ENCODE data around the gene EMC6.
A peak's percentile ranks its signal among the peaks of the same experiment; 100 is the strongest.

The EMC6 gene

DNA sequence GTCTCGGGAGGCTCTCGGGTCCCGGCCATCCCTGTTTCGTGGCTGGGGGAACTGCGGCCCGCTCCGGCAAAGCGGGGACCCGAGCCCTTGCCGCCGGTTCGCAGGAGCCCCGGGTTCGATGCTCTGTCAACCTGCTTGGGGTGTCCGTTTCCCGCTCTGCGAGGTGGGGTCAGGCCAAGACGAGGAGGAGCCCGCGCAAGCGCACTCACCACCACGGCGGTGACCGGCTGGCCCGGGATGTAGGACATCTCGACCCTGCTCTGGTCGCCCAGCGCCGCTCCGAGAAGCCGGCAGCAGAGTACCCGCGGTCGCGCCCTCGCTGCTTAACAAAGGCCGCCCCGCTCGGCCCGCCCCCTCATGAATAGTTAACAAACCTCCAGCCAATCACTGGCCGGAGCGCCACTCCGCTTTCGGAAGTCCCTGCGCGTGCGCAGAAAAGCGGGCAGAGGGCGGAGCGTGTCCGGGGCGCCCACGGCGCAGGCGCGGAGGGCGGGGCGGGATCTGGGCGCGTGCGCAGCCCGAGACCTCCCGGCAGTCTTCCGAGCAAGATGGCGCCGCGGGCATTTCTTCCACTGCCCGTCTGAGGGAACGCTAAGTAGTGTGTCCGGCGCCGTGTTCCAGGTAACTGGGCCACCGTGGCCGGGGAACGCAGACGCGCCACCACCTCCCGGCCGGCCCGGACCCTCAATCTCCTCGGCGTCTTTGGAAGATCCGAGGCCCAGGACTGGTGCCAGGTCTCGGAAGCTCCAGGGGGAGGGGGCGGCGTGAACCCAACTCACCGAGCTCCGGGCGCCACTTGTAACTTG, at the start of gene EMC6, which contains the start of gene TAX1BP3:
TSS of gene EMC6 (plus strand) at position 534 of the 806 bp plus-strand sequence. CDS start 335 bp downstream, outside the sequence.
TSS of gene TAX1BP3 (minus strand) at position 300 of the 806 bp plus-strand sequence. CDS start at position 248, 52 bp downstream.
- peak; percentile 100 for DNase-seq (ENCODE audit: low spot score)

DNA sequence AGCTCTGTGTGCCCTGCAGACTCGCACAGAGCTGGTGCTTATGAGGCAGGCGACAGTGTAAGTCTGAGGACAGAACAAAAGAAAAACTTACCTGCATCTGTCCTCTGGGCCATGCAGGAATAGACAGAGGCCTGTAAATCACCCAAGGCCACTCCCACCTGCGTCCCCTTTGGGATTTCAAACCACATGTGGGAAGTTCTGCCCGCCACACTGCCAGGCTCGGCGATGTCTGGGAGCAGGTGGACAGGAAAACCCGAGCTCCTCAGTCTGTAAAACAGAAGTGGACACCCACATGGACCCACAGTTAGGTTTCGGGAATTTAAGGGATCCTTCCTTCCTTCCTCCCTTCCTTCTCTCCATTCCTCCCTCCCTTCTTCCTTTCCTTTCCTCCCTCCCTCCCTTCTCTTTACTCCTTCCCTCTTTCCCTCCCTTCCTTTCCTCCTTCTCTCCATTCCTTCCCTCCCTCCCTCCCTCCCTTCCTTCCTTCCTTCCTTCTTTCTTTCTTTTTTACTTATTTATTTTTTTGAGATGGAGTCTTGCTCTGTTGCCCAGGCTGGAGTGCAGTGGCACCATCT, 47.4 kb upstream of the EMC6 start:
- DNase-seq (ENCODE audit: low spot score): no peak

DNA sequence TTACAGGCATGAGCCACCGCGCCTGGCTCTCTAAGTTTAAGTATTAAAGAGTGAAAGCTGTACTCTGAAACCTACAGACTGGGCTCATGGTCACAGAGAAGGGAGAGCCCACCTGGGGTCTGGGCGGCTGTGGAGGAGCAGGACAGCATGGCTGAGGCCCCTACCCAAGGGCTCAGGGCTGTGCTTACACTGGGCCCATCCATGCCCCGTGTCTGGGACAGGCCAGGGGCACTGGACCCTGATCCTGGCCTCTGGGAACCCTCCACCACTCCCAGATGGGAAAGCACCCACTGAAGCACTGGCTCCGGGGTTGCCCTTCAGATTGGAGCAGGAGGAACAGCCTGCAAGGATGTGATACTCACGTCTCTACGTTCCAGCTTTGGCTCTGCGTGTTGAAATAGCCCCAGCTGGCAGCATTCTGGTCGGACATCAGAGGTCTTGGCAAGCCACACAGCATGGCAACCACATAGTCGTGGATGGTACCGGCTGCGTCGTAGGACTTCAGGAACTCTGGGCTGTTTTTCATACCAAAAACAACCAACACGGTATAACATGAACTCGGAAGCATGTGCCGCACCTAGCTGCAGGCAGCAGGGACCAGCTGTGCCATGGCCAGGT, 45.5 kb upstream of the EMC6 start:
- no peak for DNase-seq (ENCODE audit: low spot score)

DNA sequence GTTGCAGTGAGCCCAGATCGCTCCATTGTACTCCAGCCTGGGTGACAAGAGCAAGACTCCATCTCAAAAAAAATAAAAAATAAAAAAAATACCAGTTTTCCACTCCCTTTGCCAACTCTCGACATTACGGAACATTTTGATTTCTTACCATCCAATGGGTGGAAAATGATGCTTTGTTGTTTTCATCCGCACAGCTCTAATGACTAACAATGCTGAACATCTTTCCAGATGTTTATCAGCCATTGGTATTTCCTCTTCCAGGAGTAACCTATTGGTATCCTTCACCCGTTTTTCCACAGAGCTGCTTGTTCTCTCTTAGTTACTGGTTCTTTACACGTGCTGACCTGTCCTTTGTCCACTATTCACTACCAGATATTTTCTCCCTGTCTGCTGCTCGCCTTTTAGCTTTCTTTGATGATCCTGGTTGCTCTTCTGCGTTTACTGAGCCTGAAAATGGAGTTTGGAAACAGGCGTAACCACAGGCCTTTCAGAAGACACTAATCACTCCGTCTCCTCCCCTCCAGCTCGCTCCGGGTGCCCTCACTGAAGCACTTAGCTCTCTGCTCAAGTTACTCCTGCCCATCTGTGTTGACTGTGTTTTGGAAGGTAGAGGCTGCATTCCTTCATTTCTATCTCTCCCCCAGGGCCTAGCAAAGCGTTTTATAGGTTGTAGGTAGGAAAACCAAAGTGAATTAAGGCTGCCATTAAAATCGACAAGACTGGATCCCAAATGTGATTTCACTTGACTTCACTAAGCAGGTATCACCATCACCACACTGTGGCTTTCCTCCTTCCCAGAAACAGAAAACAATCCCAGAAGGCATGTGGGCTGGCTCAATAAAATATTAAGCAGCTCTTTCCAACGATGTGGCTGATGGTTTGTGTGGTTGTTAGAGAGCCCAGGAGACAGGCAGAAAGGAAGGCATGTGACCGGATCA, 41.5 kb upstream of the EMC6 start:
- no peak for DNase-seq (ENCODE audit: low spot score)

DNA sequence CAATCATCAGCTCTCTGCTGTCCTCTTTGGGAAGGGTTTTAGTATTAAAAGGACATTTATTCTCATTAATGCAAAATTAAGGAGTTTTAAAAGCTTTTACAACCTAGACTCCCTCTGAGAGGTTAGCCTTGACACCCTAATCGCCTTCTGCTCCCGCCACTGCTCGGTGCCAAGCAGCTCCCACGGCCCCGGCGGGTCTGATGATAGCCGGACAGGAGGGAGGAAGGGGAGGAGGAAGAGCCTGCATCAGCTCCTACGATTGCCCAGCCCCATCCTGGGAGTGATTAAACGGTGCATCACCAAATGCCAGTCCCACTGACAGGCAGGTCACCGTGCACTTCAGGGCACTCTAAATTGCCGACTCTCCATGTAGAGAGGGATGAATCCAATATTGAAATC, 40.8 kb upstream of the EMC6 start:
- DNase-seq (ENCODE audit: low spot score): no peak

DNA sequence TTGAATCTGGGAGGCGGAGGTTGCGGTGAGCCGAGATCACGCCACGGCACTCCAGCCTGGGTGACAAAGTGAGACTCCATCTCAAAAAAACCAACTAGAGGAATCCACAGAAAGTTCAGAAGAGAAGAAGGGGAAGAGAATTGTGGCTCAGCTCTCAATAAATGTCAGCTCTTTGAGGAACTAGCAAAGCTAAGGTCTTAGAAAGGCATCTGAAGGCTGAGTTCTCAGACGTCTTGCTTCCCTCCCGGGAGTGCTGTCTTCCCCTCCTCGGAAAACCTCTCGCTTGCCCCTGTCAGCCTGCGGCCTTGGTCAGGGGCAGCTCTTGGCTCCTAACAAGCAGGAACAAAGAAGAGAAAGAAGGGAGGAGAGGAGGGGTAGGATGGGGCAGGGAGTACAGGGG, 37.8 kb upstream of the EMC6 start:
- DNase-seq (ENCODE audit: low spot score): no peak

DNA sequence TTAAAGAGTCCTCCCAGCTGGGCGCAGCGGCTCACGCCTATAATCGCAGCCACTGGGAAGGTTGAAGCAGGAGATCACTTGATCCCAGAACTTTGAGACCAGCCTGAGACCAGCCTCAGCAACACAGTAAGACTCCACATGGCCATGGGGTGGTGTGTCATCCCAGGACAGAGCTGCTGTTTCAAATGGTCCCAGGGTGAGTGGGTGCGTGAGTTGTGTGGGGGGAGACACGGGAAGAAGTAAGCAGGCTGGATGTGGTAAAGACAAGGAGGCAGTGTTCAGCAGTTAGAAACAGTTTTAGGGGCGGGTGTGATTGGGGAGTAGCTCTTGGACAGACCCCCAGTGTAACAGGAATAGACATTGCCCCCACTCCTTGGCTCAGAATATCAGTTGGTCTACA, 36.3 kb upstream of the EMC6 start:
- no peak for DNase-seq (ENCODE audit: low spot score)

DNA sequence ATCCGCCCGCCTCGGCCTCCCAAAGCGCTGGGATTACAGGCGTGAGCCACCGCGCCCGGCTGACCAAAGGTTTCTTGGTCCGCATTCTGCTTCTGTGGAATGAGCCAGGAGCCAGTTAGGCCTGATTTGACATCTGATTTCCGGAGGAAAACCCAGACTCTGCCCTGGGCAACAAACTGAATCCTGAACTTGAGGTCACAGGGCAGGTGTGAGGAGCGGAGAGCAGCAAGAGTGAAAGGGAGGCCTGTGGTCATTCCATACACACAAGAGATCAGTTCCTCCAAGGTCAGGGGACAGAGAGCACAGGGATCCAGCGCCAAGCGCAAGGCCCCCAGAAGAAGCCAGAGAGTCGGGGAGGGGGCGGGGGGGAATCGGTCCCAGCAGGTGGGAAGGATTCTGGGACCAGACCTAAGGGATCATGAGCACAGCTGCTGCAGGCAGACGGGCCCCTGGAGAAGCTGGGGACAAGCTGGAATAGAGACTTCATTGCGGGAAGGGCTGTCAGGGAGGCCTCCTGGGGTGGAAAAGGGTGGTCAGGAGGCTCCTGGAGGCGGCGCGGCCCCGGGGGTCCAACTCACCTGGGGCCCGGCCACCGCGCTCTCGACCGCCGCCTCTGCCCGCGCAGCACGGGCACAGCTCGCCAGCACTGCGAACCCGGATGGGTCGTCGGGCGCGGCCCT, 33.0 kb upstream of the EMC6 start:
- no peak for DNase-seq (ENCODE audit: low spot score)

DNA sequence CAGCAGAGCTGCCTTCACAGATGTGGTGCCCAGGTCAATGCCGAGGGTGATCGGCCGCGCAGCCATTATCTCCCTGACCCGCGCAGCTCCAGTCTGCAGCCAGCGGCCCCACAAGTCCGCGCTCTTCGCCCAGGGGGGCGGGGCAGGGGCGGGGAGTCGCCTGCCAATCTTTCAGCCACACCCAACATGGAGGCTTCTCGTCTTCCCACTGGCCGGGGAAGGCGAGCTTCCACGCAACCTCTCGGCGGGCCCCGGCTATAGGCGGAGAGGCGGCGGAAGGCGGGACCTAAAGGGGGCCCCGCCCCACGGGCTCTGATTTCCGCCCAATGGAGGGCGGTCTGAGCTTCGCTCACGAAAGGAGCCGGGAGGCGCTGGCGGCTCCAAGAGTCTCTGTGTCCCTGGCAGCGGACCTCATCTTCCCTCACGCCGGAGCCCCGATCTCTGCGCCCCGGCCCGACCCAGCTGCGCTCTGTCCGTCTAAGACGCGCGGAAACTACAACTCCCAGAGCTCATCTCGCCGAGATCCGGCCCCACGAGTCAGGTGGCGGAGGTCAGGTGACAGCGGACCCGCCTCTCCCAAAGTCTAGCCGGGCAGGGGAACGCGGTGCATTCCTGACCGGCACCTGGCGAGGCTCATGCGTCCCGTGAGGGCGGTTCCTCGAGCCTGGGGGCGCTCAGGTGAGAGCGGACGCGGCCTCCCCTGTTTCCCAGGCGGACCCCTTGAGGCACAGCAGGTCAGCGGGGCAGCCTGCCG, 32.3 kb upstream of the EMC6 start, which contains the start of the genes CTNS and SHPK:
TSS of gene CTNS (plus strand) at position 607 of the 754 bp plus-strand sequence. CDS start 3,447 bp downstream, outside the sequence.
TSS of gene SHPK (minus strand) at position 97 of the 754 bp plus-strand sequence. CDS start at position 66, 31 bp downstream.
- peak; percentile 99 for DNase-seq (ENCODE audit: low spot score)

DNA sequence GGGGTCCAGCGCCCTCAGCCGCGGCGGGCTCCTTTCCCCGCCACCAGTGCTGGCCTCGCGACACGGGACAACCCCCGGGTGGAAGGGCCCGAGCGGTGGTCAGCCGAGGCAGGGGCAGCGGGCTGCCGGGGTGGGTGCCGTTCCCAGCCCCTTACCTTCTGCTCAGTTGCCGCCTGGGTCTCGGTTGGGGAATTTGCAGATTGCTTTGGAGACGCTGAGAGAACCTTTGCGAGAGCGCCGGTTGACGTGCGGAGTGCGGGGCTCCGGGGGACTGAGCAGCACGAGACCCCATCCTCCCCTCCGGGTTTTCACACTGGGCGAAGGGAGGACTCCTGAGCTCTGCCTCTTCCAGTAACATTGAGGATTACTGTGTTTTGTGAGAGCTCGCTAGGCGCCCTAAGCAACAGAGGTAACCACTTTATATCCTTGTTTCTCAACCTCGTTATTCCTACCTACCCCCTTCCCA, 31.7 kb upstream of the EMC6 start:
- peak; percentile 33 for DNase-seq (ENCODE audit: low spot score)

DNA sequence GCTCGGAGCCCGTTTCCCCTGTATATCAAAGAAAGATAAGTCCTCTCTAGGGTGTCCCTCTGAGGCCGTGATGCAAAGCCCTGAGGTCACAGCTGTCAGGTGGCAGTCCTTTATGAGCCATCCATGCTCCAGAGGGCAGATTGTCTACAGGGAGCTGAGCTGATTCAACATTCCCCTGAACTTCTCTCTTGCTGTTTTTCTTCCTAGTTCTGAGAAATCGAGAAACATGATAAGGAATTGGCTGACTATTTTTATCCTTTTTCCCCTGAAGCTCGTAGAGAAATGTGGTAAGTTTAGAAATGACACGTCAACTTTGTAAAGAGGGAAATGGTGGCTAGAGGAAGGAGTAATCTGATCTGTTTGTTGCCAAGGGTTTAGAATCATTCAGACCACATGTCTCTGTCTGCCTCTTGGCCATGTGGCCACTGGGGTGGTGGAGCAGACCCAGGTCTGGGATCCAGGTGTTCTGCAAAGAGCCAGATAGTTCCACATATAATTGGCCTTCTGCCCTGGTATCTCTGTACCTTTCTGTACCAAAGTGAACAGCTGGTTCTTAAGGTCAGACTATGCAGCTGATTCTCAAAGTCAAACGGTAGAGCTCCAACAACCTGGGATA, 28.5 kb upstream of the EMC6 start:
- DNase-seq (ENCODE audit: low spot score): peak; percentile 29

DNA sequence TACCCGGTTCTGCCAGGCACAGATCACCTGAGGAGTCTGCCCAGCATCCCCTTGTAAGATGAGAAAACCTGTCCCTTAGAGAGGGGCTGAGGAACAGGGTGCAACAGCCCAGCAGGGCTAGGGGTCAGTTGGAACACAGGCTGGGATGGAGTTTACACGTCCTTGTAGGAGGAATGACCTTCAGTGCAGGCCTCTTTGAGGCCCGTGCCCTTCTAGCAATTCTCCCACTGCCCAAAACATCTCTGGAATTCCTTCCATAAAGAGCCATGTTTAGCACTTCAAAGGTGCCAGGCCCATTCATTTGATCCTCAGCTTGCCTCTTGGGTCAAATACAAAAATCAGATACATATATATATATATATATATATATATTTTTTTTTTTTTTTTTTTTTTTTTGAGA, 27.6 kb upstream of the EMC6 start:
- no peak for DNase-seq (ENCODE audit: low spot score)

DNA sequence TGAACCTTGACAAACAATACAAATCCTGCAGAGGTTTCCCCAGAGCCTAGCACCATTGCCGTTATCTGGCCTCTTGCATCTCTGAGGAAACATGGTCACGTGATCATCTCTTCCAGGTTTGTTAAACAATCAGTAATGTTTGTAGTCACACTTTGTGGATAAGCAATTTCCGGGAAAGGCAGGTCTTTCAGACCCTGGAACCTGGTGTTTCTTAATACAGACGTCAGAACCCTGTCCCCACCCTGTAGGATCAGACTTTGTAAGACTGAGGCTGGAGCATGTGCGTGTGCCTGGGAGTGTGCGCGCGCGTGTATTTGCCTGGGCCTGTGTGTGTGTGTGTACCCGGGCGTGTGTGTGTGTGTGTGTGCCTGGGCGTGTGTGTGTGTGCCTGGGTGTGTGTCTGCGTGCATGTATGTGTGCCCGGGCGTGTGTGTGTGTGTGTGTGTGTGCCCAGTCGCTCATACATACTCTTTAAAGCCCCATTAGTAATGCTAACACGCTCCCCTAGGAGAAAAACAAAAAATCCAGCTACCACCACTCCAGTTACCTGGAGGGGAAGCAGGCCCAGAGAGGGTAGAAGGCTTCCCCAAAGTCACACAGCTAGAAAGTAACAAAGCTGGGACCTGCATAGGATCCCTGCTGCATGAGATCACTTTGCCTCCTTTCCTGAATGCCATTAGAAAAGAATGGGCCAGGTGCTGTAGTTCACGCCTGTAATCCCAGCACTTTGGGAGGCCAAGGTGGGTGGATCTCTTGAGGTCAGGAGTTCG, 26.7 kb upstream of the EMC6 start:
- no peak for DNase-seq (ENCODE audit: low spot score)

DNA sequence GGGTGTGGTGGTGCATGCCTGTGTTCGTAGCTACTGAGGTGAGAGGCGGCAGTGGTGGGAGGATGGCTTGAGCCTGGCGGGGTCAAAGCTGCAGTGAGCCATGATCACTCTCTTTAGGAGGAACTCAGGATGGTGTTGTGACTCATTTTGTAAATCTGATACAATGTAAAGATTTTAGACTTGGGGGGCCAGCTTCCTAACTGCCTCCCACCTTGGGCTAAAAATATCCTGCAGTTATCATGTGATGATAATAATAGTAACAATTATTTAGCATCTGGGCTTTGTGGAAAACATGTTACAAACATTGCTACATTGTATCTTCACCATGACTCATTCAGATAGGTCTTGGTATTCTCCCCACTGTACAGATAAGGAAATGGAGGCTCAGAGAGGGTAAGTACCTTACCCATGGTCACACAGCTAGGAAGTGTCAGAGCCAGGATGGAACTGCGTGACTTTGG, 24.7 kb upstream of the EMC6 start:
- no peak for DNase-seq (ENCODE audit: low spot score)

DNA sequence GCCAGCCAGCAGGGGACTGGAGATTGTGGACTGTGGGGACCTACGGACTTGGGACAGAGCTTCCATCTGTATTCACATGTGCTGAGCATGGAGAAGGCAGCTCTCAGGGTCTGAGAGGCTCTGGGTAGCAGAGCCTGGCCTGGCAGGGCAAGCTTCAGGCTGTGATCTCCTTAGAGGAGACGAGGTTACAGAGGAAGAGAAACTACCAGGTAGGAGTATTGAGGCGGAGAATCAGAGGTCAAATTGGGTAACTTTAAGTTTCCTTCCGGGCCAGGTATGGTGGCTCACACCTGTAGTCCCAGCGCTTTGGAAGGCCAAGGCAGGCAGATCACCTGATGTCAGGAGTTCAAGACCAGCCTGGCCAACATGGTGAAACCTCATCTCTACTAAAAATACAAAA, 23.3 kb upstream of the EMC6 start:
- no peak for DNase-seq (ENCODE audit: low spot score)

DNA sequence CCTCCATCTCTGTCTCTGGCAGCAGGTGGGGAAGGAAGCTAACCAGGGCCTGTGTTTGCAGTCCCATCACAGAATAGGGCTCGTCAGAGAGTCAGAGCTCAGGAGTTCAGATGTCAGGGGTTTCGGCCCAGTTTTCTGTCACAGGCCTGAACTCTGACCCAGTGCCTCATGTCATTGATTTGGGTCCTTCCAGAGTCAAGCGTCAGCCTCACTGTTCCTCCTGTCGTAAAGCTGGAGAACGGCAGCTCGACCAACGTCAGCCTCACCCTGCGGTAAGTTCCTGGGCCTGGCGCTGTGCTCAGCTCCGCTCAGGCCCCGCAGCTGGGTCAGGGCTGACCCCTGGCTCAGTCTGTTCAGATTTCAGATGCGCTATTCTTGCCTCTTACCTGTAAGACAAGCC, 21.4 kb upstream of the EMC6 start:
- no peak for DNase-seq (ENCODE audit: low spot score)

DNA sequence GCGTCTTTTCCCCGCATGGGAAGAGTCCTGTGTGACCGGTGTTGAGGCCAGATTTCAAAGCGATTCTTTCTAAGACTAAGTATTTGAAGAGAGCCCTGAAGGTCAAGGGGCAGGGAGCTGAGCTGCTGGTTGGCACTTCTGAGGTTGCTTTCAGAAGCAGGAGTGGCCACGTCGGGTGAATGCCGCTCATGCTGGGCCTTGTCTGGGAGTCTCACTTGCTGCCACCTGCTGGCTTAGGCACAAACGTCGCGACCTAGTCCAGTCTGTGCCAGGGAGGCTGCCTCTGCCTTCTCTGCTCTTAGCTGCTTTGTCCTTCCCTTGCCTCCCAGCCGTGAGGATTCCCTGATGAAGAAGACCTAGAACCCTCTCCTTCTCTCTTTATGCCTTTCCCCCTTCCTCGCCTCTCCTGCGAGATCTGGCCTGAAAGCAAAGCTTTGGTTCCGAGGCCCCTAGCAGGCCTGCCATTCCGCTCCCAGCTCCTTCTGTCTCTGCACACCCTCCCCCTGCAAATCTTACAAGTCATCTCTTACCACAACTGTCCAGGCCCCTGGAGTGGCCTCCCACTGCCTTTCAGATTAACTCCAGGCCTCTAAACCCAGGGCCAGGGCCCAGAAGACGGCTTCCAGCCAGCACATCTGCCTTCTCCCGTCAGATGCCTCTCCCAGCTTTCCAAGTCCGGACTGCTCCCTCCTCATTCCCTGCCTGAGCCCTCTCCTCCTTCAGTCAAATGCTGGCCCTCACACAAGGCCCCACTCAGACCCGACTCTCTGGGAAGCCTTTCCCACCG, 20.6 kb upstream of the EMC6 start:
- peak; percentile 70 for DNase-seq (ENCODE audit: low spot score)

DNA sequence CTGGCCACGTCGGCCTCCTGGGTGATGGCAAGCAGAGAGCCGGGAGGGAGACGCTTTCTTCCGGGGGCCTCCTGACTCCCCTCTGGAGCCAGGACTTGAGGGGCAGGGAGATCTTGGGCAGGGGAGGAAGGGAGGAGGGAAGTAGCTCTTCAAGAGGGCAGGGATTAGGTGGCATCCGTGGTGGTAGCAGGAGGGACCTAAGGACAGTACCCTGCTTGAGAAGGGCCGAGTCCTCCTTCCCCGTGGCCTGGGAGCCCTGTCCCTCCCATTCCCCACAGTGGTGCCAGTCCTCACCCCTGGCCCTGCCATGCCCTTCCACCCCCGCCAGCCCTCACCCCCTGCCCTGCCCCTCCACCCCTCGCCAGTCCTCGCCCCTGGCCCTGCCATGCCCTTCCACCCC, 12.8 kb upstream of the EMC6 start:
- no peak for DNase-seq (ENCODE audit: low spot score)

Measured in GM03348 (cell line).